MG63 (cell line): Measurements from ENCODE around the gene IGFBP1. TPM values are rescaled to one million over a fixed set of nuclear protein-coding genes. Genes with fewer than 3 reads are reported as not detected.

Experiments used
- DNase-seq: peaks from one replicate; pipeline ENCODE4 v3.0.0-alpha.2; 2020
- H3K27me3 ChIP-seq: fragments of 250-450 bp; sonication (Bioruptor Pico); 2 replicates; pipeline ENCODE4 v1.5.1; 2020; ENCODE audit warnings: mild to moderate bottlenecking, moderate library complexity
- H3K36me3 ChIP-seq: fragments of 250-450 bp; sonication (Bioruptor Pico); 2 replicates; pipeline ENCODE4 v1.5.1; 2020; ENCODE audit warnings: mild to moderate bottlenecking, moderate library complexity
- H3K4me3 ChIP-seq: fragments of 250-450 bp; sonication (Bioruptor Pico); 2 replicates; pipeline ENCODE4 v1.5.1; 2020; ENCODE audit warnings: mild to moderate bottlenecking, moderate library complexity
- H3K9me3 ChIP-seq: fragments of 250-450 bp; sonication (Bioruptor Pico); 2 replicates; pipeline ENCODE4 v1.5.1; 2020; ENCODE audit warnings: mild to moderate bottlenecking, moderate library complexity
- total RNA-seq: library from RNA; depleted of rRNA; stranded (reverse); fragments of >200 nt; shearing (Covaris generic); gene quantifications from 2 replicates; pipeline ENCODE4 v1.2.3, GENCODE V29; 2014; ENCODE audit warnings: low replicate concordance

Gene IGFBP1
- total RNA-seq, 1 experiment from 2014 or later = not detected

DNA sequence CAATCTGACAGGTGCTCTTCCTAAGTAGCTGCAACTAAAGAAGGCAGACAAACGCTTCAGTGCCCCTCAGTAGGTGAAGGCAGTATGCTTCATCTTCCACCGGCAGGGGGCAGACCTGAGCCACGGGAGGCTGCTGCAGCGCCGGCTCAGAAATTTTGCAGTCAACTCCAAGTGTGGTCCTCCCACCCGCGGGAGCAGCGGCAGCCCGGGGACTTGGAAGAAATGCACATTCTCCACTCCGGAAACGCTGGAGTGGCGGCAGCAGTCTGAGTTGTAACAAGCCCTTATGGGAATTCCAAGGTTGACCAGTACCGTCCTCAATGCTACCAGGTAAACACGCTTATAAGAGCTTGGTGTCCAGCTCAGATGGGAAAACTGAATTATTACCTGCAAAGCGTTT is 29.4 kb downstream of the IGFBP1 start:
- no peaks in the 10 kb centered on the region for H3K9me3 ChIP-seq
- peaks cover 52% of the 10 kb centered on the region for H3K36me3 ChIP-seq
- no peaks in the 10 kb centered on the region for H3K27me3 ChIP-seq
- H3K4me3 ChIP-seq = peak overlapping the region; percentile 69
- peak; percentile 79 for DNase-seq

DNA sequence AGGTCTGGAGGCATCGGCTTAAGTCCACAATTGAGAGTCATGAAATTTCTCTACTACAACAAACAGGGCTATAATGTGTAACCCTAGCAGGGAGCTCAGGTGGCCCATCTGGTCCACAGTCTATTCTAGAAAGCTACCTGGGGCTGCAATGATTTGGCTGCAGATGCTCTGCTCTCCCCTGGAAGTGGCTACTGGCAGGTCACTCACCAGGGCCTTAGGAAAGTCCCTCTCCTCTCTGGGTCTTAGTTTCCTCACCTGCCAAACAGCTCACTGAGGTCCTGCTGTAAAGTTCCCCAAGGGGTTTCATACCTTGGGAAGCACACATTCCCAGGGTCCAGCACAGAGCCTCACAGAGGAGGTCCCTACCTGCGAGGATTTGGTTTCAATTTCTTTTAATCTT is 30.3 kb downstream of the IGFBP1 start:
- Histone ChIP-seq H3K4me3 (peak overlapping the region; percentile 69), H3K9me3 (no peaks in the 10 kb centered on the region), H3K27me3 (no peaks in the 10 kb centered on the region), H3K36me3 (peaks cover 43% of the 10 kb centered on the region)
- DNase-seq = no peak

DNA sequence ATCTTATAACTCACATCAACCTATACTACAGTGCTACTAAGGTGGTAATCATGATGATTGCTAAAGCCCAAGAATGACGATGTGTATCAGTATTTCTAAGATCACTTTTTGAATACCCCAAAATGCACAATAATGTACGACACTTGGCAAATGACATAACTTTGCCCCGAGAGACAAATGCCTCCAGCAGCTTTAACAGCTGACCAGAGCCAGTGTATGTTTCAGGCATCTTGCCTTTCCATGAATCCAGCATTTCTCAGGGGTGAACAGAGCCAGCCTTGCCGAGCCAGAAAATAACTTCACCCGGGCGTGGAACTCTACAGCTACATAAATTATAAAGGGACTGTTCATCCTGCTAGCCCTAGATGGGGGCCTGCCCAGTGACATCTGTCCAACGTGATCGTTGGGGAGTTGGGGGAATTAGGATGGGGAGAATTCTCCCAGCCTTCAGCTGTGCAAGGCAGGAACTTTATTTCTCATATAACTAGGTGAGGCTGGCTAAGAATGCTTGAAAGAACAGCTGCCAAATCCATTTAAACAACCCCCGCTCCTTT is 31.0 kb downstream of the IGFBP1 start:
- peaks cover 36% of the 10 kb centered on the region for H3K36me3 ChIP-seq
- no peak for DNase-seq
- H3K9me3 ChIP-seq = no peaks in the 10 kb centered on the region
- no peaks in the 10 kb centered on the region for H3K27me3 ChIP-seq
- peak overlapping the region; percentile 69 for H3K4me3 ChIP-seq

- Histone ChIP-seq H3K27me3 (no peaks in the 10 kb centered on the region), H3K9me3 (no peaks in the 10 kb centered on the region), H3K36me3 (peaks cover 31% of the 10 kb centered on the region), H3K4me3 (peak overlapping the region; percentile 69)
- no peak for DNase-seq
Observed at GRCh38 chr7:45919993-45920459, 31.7 kb downstream of the IGFBP1 start.

DNA sequence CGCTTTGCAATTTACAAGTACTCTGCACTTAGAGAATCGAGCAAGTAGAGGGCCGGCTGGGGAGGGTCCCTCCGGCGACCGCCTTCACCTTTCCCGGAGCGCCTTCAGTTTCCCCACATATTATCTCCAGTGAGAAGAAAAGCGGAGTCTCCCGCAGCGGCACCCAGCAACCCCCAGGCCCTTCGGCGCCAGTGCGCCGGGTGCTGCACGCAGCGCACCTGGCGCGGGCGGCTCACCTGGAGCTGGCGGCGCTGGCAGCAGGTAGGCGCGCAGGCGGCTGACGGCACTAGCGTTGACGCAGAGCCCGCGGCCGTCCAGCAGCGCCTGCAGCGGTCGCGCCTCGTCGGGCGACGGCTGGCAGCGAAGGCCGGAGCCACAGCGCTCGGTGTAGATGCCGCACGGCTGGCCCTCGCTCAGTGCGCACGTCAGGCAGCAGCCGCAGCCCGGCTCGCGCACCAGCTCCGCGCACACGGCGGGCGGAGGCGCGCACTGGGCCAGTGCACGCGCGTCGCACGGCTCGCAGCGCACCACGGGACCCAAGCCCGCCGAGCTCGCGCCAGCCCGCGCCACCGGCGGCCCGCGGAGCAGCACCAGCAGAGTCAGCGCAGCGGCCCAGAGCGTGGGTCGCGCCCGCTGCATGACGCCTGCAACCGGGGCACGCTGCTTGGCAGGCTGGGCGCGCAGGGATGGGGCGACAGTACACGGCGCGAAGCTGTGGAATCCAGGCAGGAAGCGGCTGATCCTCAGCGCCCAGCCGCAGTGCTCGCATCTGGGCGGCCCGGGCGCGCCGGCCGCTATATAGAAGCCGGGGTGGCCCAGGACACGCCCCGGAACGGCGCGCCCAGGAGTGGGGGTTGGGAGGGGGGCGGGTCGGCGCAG is 32.5 kb downstream of the IGFBP1 start, which contains the start of gene IGFBP3:
Gene IGFBP3, minus strand, starts transcription at position 771 of the 879 bp plus-strand sequence. Its CDS starts 132 bp downstream, at position 639.
- H3K9me3 ChIP-seq = no peaks in the 10 kb centered on the region

DNA sequence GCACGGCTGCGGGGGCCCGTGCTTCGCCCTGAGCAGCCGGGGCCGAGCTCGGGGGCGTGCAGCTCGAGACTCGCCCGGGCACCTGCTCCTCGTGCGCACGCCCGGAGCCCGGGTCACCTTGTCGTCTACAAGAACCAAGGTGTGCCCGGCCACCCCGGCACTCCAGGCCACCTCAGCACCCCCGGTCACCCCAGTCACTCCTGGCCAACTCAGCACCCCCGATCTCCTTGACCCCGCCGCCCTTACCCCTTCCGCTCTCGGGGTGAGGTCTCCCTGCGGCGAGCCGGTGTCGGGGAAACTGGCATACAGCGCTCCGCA is 33.1 kb downstream of the IGFBP1 start:
- no peak for DNase-seq
- H3K4me3 ChIP-seq = peak overlapping the region; percentile 69
- H3K36me3 ChIP-seq = peaks cover 18% of the 10 kb centered on the region
- no peaks in the 10 kb centered on the region for H3K9me3 ChIP-seq
- H3K27me3 ChIP-seq = no peaks in the 10 kb centered on the region

More for the DNA sequence above, 32.5 kb downstream of the IGFBP1 start, which contains the start of gene IGFBP3:
- Histone ChIP-seq H3K27me3 (no peaks in the 10 kb centered on the region), H3K4me3 (peak within 1 kb of the TSS; percentile 69), H3K36me3 (peaks cover 24% of the 10 kb centered on the region)
- DNase-seq = peak; percentile 79

GRCh38 chr7:45921699-45922519 is 33.6 kb downstream of the IGFBP1 start:
- H3K4me3 ChIP-seq = peak overlapping the region; percentile 69

DNA sequence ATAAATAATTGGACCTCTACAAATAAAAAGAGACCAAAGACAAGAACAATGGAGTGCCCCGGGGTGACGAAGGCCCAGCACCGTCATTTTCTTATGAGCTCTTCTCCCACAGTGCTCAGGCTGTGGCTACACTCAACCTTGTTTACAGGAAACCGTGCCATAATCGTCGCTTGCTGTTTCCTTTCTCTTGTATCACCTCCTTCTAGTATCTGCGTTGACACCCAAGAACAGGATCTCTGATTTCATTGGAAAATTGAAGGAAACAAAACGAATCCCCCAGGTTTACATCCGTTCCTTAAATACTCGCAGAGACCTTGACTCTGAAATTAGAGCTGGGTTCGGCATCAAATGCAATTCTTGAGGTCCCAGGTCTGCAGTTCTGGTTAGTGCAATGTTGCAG is 34.5 kb downstream of the IGFBP1 start:
- DNase-seq = no peak
- peaks cover 5% of the 10 kb centered on the region for H3K36me3 ChIP-seq
- no peaks in the 10 kb centered on the region for H3K27me3 ChIP-seq
- H3K4me3 ChIP-seq = no peak overlapping the region
- H3K9me3 ChIP-seq = no peaks in the 10 kb centered on the region

More at GRCh38 chr7:45921699-45922519, 33.6 kb downstream of the IGFBP1 start:
- DNase-seq = peak; percentile 37
- H3K36me3 ChIP-seq = peaks cover 12% of the 10 kb centered on the region
- H3K9me3 ChIP-seq = no peaks in the 10 kb centered on the region
- H3K27me3 ChIP-seq = no peaks in the 10 kb centered on the region

DNA sequence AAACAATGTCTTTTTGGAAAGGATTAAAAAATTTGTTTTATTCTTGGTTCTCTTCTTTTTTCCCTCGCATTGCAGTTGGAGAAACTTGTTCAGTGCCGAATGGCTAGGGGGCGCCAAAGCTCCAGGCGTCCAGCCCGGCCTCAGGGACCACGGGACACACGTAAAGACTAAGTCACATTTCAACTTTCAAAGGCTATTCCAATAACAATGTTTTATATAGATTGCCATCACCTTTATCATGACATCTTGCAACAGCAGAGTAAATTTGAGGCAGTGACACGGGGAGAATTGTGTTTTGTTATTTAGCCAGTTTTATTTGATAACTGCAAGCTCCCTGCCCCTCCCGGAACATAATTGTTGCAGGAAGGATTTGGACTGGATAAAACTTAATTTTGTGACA is 35.0 kb downstream of the IGFBP1 start:
- no peaks in the 10 kb centered on the region for H3K27me3 ChIP-seq
- no peaks in the 10 kb centered on the region; the same call in none of the 2 replicates for H3K36me3 ChIP-seq
- H3K4me3 ChIP-seq = no peak overlapping the region
- no peaks in the 10 kb centered on the region for H3K9me3 ChIP-seq
- DNase-seq = peak; percentile 73

- no peak for DNase-seq
- no peaks in the 10 kb centered on the region for H3K27me3 ChIP-seq
- no peaks in the 10 kb centered on the region; the same call in 1 of the 2 replicates for H3K36me3 ChIP-seq
- no peak overlapping the region for H3K4me3 ChIP-seq
- H3K9me3 ChIP-seq = no peaks in the 10 kb centered on the region
Observed at GRCh38 chr7:45923818-45924217, 35.5 kb downstream of the IGFBP1 start.

DNA sequence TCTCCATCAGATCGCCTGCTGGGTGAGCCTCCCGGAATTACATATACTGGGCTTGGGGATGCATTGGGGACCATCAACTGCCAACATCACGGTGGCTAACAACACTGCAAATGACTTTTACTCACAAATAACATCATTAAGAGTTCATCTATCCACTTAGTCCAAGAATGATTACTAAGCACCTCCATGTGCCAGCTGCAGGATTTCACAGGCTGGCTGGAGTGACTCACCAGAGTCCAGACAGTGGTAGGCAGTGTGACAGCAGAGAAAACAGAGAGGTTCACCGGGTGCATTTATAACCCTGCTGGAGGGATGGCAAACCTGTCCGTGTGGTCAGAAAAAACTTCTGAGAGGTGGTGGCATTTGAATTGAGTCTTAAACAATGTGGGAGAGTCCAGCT is 36.0 kb downstream of the IGFBP1 start:
- H3K36me3 ChIP-seq = no peaks in the 10 kb centered on the region; the same call in 1 of the 2 replicates
- DNase-seq = peak; percentile 88
- no peaks in the 10 kb centered on the region for H3K9me3 ChIP-seq
- H3K4me3 ChIP-seq = no peak overlapping the region
- H3K27me3 ChIP-seq = no peaks in the 10 kb centered on the region

- no peak for DNase-seq
- Histone ChIP-seq H3K36me3 (no peaks in the 10 kb centered on the region), H3K9me3 (0 out of 2 replicates have a peak, but pooled peaks cover 2% of the 10 kb centered on the region), H3K4me3 (no peak overlapping the region), H3K27me3 (no peaks in the 10 kb centered on the region)
Observed at GRCh38 chr7:45927721-45928120, 39.4 kb downstream of the IGFBP1 start.

DNA sequence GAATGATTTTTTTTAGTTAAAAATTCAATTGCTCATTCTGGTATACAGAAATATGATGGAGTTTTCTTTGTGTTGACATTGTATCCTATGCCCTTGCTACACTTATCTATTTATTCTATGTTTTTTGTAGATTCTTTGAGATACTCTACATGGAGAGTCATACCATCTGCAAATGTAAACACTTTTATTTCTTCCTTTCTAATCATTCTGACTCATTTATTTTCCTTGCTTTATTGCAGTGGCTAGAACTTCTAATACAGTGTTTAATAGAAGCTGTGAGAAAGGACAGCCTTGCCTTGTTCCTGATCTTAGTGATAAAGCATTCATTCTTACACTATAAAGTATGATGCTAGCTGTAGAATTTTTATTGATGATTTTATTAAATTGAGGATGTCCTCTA is 42.7 kb downstream of the IGFBP1 start:
- H3K27me3 ChIP-seq = no peaks in the 10 kb centered on the region

GRCh38 chr7:45937301-45937700 is 49.0 kb downstream of the IGFBP1 start:
- Histone ChIP-seq H3K36me3 (no peaks in the 10 kb centered on the region), H3K4me3 (no peak overlapping the region), H3K9me3 (peaks cover 4% of the 10 kb centered on the region; the same call in 1 of the 2 replicates), H3K27me3 (no peaks in the 10 kb centered on the region)
- DNase-seq = no peak

More for the DNA sequence above, 42.7 kb downstream of the IGFBP1 start:
- Histone ChIP-seq H3K9me3 (0 out of 2 replicates have a peak, but pooled peaks cover 2% of the 10 kb centered on the region), H3K4me3 (no peak overlapping the region), H3K36me3 (no peaks in the 10 kb centered on the region)
- DNase-seq = no peak

DNA sequence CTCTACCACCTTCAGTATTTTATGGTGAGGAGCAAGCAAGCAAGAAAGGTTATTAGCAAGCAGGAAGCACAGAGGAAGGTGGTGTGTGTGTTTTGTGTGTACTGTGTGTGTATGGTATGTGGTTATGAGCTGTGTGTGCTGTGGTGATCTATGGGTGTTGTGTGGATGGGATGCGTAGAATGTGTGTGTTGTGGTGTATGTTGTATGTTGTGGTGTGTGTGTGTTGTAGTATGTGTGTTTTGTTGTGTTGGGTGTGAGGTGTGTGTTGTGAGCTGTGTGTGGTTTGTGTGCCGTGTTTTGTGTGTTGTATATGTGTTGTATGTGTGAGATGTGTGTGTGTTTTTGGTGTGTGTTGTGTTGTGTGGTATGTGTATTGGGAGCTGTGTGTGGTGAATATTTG is 49.6 kb downstream of the IGFBP1 start:
- Histone ChIP-seq H3K4me3 (no peak overlapping the region), H3K36me3 (no peaks in the 10 kb centered on the region), H3K27me3 (no peaks in the 10 kb centered on the region), H3K9me3 (peaks cover 4% of the 10 kb centered on the region; the same call in 1 of the 2 replicates)
- no peak for DNase-seq

DNA sequence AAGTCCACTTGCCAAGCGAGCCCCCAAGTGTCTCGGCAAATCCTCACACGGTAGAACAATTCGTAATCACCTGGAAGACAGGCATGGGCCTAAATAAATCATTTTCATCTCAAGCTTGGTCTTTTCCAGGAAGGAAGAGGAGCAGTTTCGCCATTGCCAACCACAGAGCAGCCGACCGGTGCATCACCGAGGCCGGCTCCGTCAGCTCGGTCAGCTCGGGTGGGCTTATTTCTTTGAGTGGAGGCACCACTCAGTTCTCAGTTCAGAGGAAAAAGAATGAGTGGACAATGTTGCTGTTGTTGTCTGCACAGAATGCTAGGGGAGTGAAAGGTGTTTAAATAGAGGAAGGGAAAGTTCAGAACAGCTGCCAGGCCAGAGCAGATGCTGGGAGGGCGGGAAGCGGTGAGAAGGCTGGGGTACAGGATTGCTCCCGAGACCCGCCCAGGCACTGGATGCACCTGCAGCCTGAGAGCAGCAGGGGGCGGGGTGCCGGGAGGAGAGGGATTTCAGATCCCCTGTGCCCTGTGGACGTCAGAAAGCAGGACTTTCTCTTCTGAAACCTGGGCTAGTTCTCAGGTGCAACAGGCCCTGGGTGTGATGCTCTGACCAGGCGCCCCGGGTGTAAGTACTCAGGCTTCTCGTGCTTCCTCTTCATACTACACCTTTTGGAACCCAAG is 50.5 kb downstream of the IGFBP1 start:
- Histone ChIP-seq H3K36me3 (no peaks in the 10 kb centered on the region), H3K4me3 (no peak overlapping the region), H3K27me3 (no peaks in the 10 kb centered on the region), H3K9me3 (peaks cover 4% of the 10 kb centered on the region; the same call in 1 of the 2 replicates)
- DNase-seq = no peak
